Measurements from ENCODE around the gene DRAP1. TPM values are rescaled to one million over a fixed set of nuclear protein-coding genes. Genes with fewer than 3 reads are reported as not detected.
A peak's percentile ranks its signal among the peaks of the same experiment; 100 is the strongest.

The DRAP1 gene
- total RNA-seq, 1 donor from 2014 or later: 169 TPM

- Histone ChIP-seq H3K79me2 (ENCODE audit: insufficient read depth, low read length) (peaks cover 18% of the 10 kb centered on the region), H3K9me3 (ENCODE audit: insufficient read depth, low read depth, low read length) (no peaks in the 10 kb centered on the region), H4K20me1 (ENCODE audit: insufficient read depth, low read length) (peaks cover 12% of the 10 kb centered on the region), H3K4me2 (ENCODE audit: low read length) (no peak overlapping the region), H3K27me3 (ENCODE audit: insufficient read depth, low read length) (no peaks in the 10 kb centered on the region), H3K27ac (ENCODE audit: low read depth, low read length) (no peak overlapping the region), H3K4me1 (ENCODE audit: insufficient read depth, low read length) (peaks cover 12% of the 10 kb centered on the region), H3K36me3 (ENCODE audit: insufficient read depth, low read length) (no peaks in the 10 kb centered on the region), H3K9ac (ENCODE audit: low read length) (no peak overlapping the region), H3K4me3 (ENCODE audit: insufficient read depth, low read depth, low read length) (no peak overlapping the region), H2AFZ (ENCODE audit: low read depth, low read length) (no peak overlapping the region)
- Mint-ChIP-seq H3K27ac (ENCODE audit: unreplicated experiment) (no peak overlapping the region), H3K4me1 (ENCODE audit: low read depth, unreplicated experiment) (peaks cover 11% of the 10 kb centered on the region), H3K4me3 (ENCODE audit: unreplicated experiment) (peak overlapping the region; percentile 8), H3K27me3 (ENCODE audit: low read depth, unreplicated experiment) (peaks cover 2% of the 10 kb centered on the region), H3K9me3 (ENCODE audit: unreplicated experiment) (no peaks in the 10 kb centered on the region), H3K36me3 (ENCODE audit: low read depth, unreplicated experiment) (no peaks in the 10 kb centered on the region)
- FAIRE-seq (no peak), DNase-seq (ENCODE audit: low read depth) (no peak)
- TF ChIP-seq EZH2 (IDR thresholded peaks at IDR 0.05; ENCODE audit: insufficient read depth, low read length) (no peak), CTCF (IDR thresholded peaks at IDR 0.05; ENCODE audit: insufficient read depth, low read depth, low read length) (no peak)
Measured at GRCh38 chr11:65958291-65958690, 39.1 kb downstream of the DRAP1 start.

- TF ChIP-seq EZH2 (IDR thresholded peaks at IDR 0.05; ENCODE audit: insufficient read depth, low read length): no peak
- no peak for TF ChIP-seq CTCF (IDR thresholded peaks at IDR 0.05; ENCODE audit: insufficient read depth, low read depth, low read length)
- no peak overlapping the region for H2AFZ ChIP-seq (ENCODE audit: low read depth, low read length)
- Mint-ChIP-seq H3K27ac (ENCODE audit: unreplicated experiment) (no peak overlapping the region), H3K27me3 (ENCODE audit: low read depth, unreplicated experiment) (peaks cover 2% of the 10 kb centered on the region), H3K4me1 (ENCODE audit: low read depth, unreplicated experiment) (peaks cover 11% of the 10 kb centered on the region), H3K36me3 (ENCODE audit: low read depth, unreplicated experiment) (no peaks in the 10 kb centered on the region), H3K9me3 (ENCODE audit: unreplicated experiment) (no peaks in the 10 kb centered on the region), H3K4me3 (ENCODE audit: unreplicated experiment) (no peak overlapping the region)
- H3K27me3 ChIP-seq (ENCODE audit: insufficient read depth, low read length): no peaks in the 10 kb centered on the region
- no peaks in the 10 kb centered on the region for H3K9me3 ChIP-seq (ENCODE audit: insufficient read depth, low read depth, low read length)
- no peak for FAIRE-seq
- peaks cover 17% of the 10 kb centered on the region for H4K20me1 ChIP-seq (ENCODE audit: insufficient read depth, low read length)
- H3K27ac ChIP-seq (ENCODE audit: low read depth, low read length): no peak overlapping the region
- no peak overlapping the region for H3K9ac ChIP-seq (ENCODE audit: low read length)
- no peak for DNase-seq (ENCODE audit: low read depth)
- H3K4me3 ChIP-seq (ENCODE audit: insufficient read depth, low read depth, low read length): no peak overlapping the region
- H3K79me2 ChIP-seq (ENCODE audit: insufficient read depth, low read length): peaks cover 24% of the 10 kb centered on the region
- no peak overlapping the region for H3K4me2 ChIP-seq (ENCODE audit: low read length)
- peaks cover 13% of the 10 kb centered on the region for H3K4me1 ChIP-seq (ENCODE audit: insufficient read depth, low read length)
- no peaks in the 10 kb centered on the region for H3K36me3 ChIP-seq (ENCODE audit: insufficient read depth, low read length)
Measured at GRCh38 chr11:65958774-65959420, 39.7 kb downstream of the DRAP1 start.

GRCh38 chr11:65960824-65961266 lies 41.6 kb downstream of the DRAP1 start:
- Histone ChIP-seq H3K9me3 (ENCODE audit: insufficient read depth, low read depth, low read length) (no peaks in the 10 kb centered on the region), H3K4me2 (ENCODE audit: low read length) (peak overlapping the region; percentile 100), H3K9ac (ENCODE audit: low read length) (peak overlapping the region; percentile 98), H2AFZ (ENCODE audit: low read depth, low read length) (peak overlapping the region; percentile 83), H3K4me1 (ENCODE audit: insufficient read depth, low read length) (peaks cover 13% of the 10 kb centered on the region), H3K27me3 (ENCODE audit: insufficient read depth, low read length) (no peaks in the 10 kb centered on the region), H3K27ac (ENCODE audit: low read depth, low read length) (peak overlapping the region; percentile 90), H3K36me3 (ENCODE audit: insufficient read depth, low read length) (peaks cover 11% of the 10 kb centered on the region), H3K4me3 (ENCODE audit: insufficient read depth, low read depth, low read length) (peak overlapping the region; percentile 77), H3K79me2 (ENCODE audit: insufficient read depth, low read length) (peaks cover 41% of the 10 kb centered on the region), H4K20me1 (ENCODE audit: insufficient read depth, low read length) (peaks cover 30% of the 10 kb centered on the region)
- peaks cover 11% of the 10 kb centered on the region for H3K4me1 Mint-ChIP-seq (ENCODE audit: low read depth, unreplicated experiment)
- H3K4me3 Mint-ChIP-seq (ENCODE audit: unreplicated experiment): peak overlapping the region; percentile 97
- TF ChIP-seq CTCF (IDR thresholded peaks at IDR 0.05; ENCODE audit: insufficient read depth, low read depth, low read length): no peak
- TF ChIP-seq EZH2 (IDR thresholded peaks at IDR 0.05; ENCODE audit: insufficient read depth, low read length): no peak
- peak overlapping the region; percentile 97 for H3K27ac Mint-ChIP-seq (ENCODE audit: unreplicated experiment)
- FAIRE-seq: no peak
- DNase-seq (ENCODE audit: low read depth): no peak
- H3K27me3 Mint-ChIP-seq (ENCODE audit: low read depth, unreplicated experiment): no peaks in the 10 kb centered on the region
- peaks cover 5% of the 10 kb centered on the region for H3K36me3 Mint-ChIP-seq (ENCODE audit: low read depth, unreplicated experiment)
- no peaks in the 10 kb centered on the region for H3K9me3 Mint-ChIP-seq (ENCODE audit: unreplicated experiment)
